Panc1 (cell line): Measurements from ENCODE around the gene ZNF830. TPM values are rescaled to one million over a fixed set of nuclear protein-coding genes. Genes with fewer than 3 reads are reported as not detected.
"Not testable (repeated sequence)": the region's sequence is repeated elsewhere in the genome, so short reads cannot be mapped to it uniquely, and the experiment has no call there.

ENCODE experiments used
- ATAC-seq: fragments of 200-7000 bp; cut with Tn5 transposase; 2 replicates; pipeline ENCODE4 v1.9.1; 2020; ENCODE audit warnings: mild to moderate bottlenecking, moderate library complexity
- BruUV-seq: library from RNA; stranded (reverse); fragments of 400-500 nt; replicated peaks from 2 replicates; lab custom pipeline; 2021; lab: Mats Ljungman, UMichigan
- CTCF ChIA-PET: fragments of 300-600 bp; sonication (Branson Sonifier 250); formaldehyde crosslinking; loops from one replicate; lab custom pipeline; 2022; ENCODE audit warnings: antibody characterized with exemption; lab: Charles Lee
- POLR2A ChIA-PET: fragments of 300-600 bp; sonication (Branson Sonifier 250); formaldehyde crosslinking; loops from one replicate; lab custom pipeline; 2022; ENCODE audit warnings: antibody characterized with exemption; lab: Charles Lee
- DNase-seq: peaks from one replicate; pipeline ENCODE4 v3.0.0-alpha.2; 2010; ENCODE audit warnings: low read depth, low spot score
- H3K27ac ChIP-seq: 2 replicates; pipeline ENCODE4 v1.5.1; 2011; ENCODE audit warnings: mild to moderate bottlenecking, low read length, inconsistent platforms
- H3K27me3 ChIP-seq: fragments of 200-500 bp; sonication (Bioruptor generic); 2 replicates; pipeline ENCODE4 v1.6.0; 2014; ENCODE audit warnings: low read length, inconsistent platforms; ENCODE audit not compliant: control insufficient read depth, insufficient read depth
- H3K36me3 ChIP-seq: fragments of 200-500 bp; sonication (Bioruptor generic); 2 replicates; pipeline ENCODE4 v1.5.1; 2014; ENCODE audit warnings: inconsistent platforms, mild to moderate bottlenecking, low read length, moderate library complexity; ENCODE audit not compliant: control insufficient read depth, insufficient read depth
- H3K4me1 ChIP-seq: 2 replicates; pipeline ENCODE4 v1.5.1; 2011; ENCODE audit warnings: inconsistent platforms, mild to moderate bottlenecking, low read length, moderate library complexity; ENCODE audit not compliant: control insufficient read depth, insufficient read depth
- H3K4me3 ChIP-seq, 2 experiments: 2 replicates each; pipeline ENCODE4 v1.5.1; 2011 to 2012; ENCODE audit warnings: low read depth in 2 of 2, low read length in 2 of 2, mild to moderate bottlenecking in 2 of 2, inconsistent platforms in 1 of 2, moderate library complexity in 1 of 2
- H3K9me3 ChIP-seq: fragments of 200-500 bp; sonication (Bioruptor generic); 2 replicates; pipeline ENCODE4 v1.5.1; 2014; ENCODE audit warnings: low read depth, mild to moderate bottlenecking, inconsistent platforms, low read length, moderate library complexity; ENCODE audit not compliant: control insufficient read depth, insufficient read depth
- POLR2AphosphoS5 ChIP-seq: IDR thresholded peaks from 2 replicates; pipeline ENCODE4 v1.6.1; 2012; ENCODE audit warnings: mild to moderate bottlenecking, low read depth, low read length, moderate library complexity
- REST ChIP-seq, 2 experiments: IDR thresholded peaks; 2 replicates each; pipeline ENCODE4 v1.6.1; 2011 to 2012; ENCODE audit warnings: low read depth in 2 of 2, control low read depth in 1 of 2, low read length in 1 of 2, mild to moderate bottlenecking in 1 of 2, moderate library complexity in 1 of 2; ENCODE audit not compliant: insufficient read depth in 1 of 2
- SIN3A ChIP-seq: IDR thresholded peaks from 2 replicates; pipeline ENCODE4 v1.6.1; 2012; ENCODE audit warnings: low read depth, mild to moderate bottlenecking, low read length, moderate library complexity, borderline replicate concordance; ENCODE audit not compliant: insufficient read depth
- TCF7L2 ChIP-seq: IDR thresholded peaks from 2 replicates; pipeline ENCODE4 v1.6.1; 2011; ENCODE audit warnings: mild to moderate bottlenecking, low read depth, low read length, inconsistent platforms
- in situ Hi-C: cut with HindIII; loops from 2 replicates; pipeline ENCODE4 v1.10.0; 2016; ENCODE audit warnings: low sequenced_read_pairs, low pct_unique_long_range_greater_than_20kb
- intact Hi-C: fragments of 100-400 bp; cut with micrococcal nuclease; formaldehyde crosslinking; loops from one replicate; pipeline ENCODE4 v1.10.0; 2022; ENCODE audit not compliant: unreplicated experiment
- total RNA-seq: library from RNA; stranded (reverse); gene quantifications from one replicate; pipeline ENCODE4 v1.2.1, GENCODE V29; 2021; ENCODE audit not compliant: unreplicated experiment
- TF ChIP-seq, protein P1 (sequence below): fragments of 450-650 bp; IDR thresholded peaks from 2 replicates; pipeline ENCODE4 v1.5.1; 2017; ENCODE audit warnings: mild to moderate bottlenecking

Gene ZNF830
- total RNA-seq, 1 experiment from 2014 or later: 17.5 TPM

DNA sequence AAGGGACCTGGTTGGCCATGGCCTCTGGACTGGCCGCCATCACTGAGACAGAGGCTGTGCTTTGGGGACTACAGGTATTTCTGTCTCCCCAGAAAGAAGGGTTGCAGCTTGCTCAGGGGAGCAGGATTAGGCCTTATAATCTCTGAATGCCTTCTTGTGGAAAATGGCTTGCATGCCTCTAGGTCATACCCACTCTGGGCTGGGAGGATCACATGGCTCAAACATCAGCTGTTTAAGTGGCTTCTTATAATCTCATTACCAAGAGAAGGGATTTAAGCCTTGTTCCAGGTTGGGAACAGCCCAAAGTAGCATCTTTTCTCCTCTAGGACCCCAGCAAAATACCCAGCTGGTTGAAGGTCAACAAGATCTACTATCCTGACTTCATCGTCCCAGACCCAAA, 38.1 kb downstream of the ZNF830 start:
- in situ Hi-C loops: no loop called here
- no TSS peak for BruUV-seq
- H3K9me3 ChIP-seq: no peaks in the 10 kb centered on the region
- intact Hi-C loops: loop anchor here (2.0 kb wide), 1 partner anchor 119 kb away; the partner anchor contains the start of gene RAD51D
- H3K4me3 ChIP-seq: no peak overlapping the region
- TF ChIP-seq TCF7L2: no peak
- TF ChIP-seq, protein P1, sequence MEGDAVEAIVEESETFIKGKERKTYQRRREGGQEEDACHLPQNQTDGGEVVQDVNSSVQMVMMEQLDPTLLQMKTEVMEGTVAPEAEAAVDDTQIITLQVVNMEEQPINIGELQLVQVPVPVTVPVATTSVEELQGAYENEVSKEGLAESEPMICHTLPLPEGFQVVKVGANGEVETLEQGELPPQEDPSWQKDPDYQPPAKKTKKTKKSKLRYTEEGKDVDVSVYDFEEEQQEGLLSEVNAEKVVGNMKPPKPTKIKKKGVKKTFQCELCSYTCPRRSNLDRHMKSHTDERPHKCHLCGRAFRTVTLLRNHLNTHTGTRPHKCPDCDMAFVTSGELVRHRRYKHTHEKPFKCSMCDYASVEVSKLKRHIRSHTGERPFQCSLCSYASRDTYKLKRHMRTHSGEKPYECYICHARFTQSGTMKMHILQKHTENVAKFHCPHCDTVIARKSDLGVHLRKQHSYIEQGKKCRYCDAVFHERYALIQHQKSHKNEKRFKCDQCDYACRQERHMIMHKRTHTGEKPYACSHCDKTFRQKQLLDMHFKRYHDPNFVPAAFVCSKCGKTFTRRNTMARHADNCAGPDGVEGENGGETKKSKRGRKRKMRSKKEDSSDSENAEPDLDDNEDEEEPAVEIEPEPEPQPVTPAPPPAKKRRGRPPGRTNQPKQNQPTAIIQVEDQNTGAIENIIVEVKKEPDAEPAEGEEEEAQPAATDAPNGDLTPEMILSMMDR: no peak
- no peak for TF ChIP-seq SIN3A
- TF ChIP-seq POLR2AphosphoS5: no peak
- TF ChIP-seq REST (IDR thresholded peaks at IDR 0.05; ENCODE audit: insufficient read depth in 1 of 2, low read depth in 2 of 2, low read length in 1 of 2): no peak
- H3K4me1 ChIP-seq: no peaks in the 10 kb centered on the region
- ChIA-PET CTCF (interaction anchor here (0.5 kb wide), 1 partner anchor 403 kb away, joined by 4 read pairs; no protein-coding TSS in a partner anchor), POLR2A (no interaction called here)
- ATAC-seq (no peak), DNase-seq (no peak)
- peaks cover 3% of the 10 kb centered on the region; the same call in 1 of the 2 replicates for H3K36me3 ChIP-seq
- H3K27ac ChIP-seq: no peak overlapping the region
- no peaks in the 10 kb centered on the region for H3K27me3 ChIP-seq

- BruUV-seq, H3K27ac ChIP-seq, in situ Hi-C loops, ATAC-seq, H3K4me3 ChIP-seq, H3K4me1 ChIP-seq, CTCF ChIA-PET, H3K36me3 ChIP-seq, H3K9me3 ChIP-seq, H3K27me3 ChIP-seq, DNase-seq: not testable (repeated sequence)
- POLR2A ChIA-PET: interaction anchor here (0.6 kb wide), 1 partner anchor 26 kb away, joined by 10 read pairs; no protein-coding TSS in a partner anchor
- intact Hi-C loops: loop anchor here (2.0 kb wide), 1 partner anchor 88 kb away; no protein-coding TSS in a partner anchor
Observed at GRCh38 chr17:35000965-35001364, 39.6 kb downstream of the ZNF830 start.

DNA sequence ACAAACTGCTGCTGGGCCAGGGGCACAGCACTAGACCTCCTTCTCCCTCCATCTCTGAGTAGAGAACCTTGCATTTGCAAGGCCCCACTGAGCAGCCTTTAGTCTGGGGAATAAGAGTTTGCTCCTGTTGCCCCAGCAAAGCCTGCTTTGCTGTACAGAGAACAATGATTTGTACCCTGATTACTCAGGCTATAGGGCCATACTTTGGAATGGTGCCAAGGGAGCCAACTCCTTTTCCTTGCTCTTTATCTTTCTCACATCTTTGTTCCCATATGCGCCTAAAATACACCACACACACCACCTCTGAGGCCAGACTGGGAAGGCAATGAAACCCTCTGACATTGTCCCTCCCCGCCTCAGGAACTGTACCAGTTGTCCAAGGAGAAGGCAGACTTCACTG, 40.2 kb downstream of the ZNF830 start:
- POLR2A ChIA-PET: no interaction called here
- no peaks in the 10 kb centered on the region for H3K9me3 ChIP-seq
- CTCF ChIA-PET: no interaction called here
- no peaks in the 10 kb centered on the region for H3K4me1 ChIP-seq
- in situ Hi-C loops (no loop called here), intact Hi-C loops (loop anchor here (2.0 kb wide), 1 partner anchor 87 kb away; no protein-coding TSS in a partner anchor)
- ATAC-seq: no peak
- no peaks in the 10 kb centered on the region for H3K27me3 ChIP-seq
- no peak for TF ChIP-seq SIN3A
- TF ChIP-seq TCF7L2: no peak
- TF ChIP-seq POLR2AphosphoS5: no peak
- TF ChIP-seq REST (IDR thresholded peaks at IDR 0.05; ENCODE audit: insufficient read depth in 1 of 2, low read depth in 2 of 2, low read length in 1 of 2): no peak
- TF ChIP-seq, protein P1: no peak
- DNase-seq: no peak
- H3K36me3 ChIP-seq: peaks cover 3% of the 10 kb centered on the region; the same call in 1 of the 2 replicates
- H3K4me3 ChIP-seq: no peak overlapping the region
- no TSS peak for BruUV-seq
- no peak overlapping the region for H3K27ac ChIP-seq
